ENCODE data around the gene OPN1MW3. TPM values are rescaled to one million over a fixed set of nuclear protein-coding genes. Genes with fewer than 3 reads are reported as not detected.
"Not testable (repeated sequence)": the region's sequence is repeated elsewhere in the genome, so short reads cannot be mapped to it uniquely, and the experiment has no call there.

The OPN1MW3 gene
- not detected for total RNA-seq
- polyA plus RNA-seq = not detected
- long read RNA-seq, donor 1 = 0 reads
- long read RNA-seq, donor 2 = 0 reads

GRCh38 chrX:154257282-154257681, at the start of gene OPN1MW3:
Gene OPN1MW3 (plus strand): TSS chrX:154257582. CDS start chrX:154257620, 38 bp downstream.
- H3K4me1 ChIP-seq (ENCODE audit: control insufficient read depth in 1 of 2, insufficient read depth in 2 of 2, low read length in 2 of 2); H3K9me3 ChIP-seq (ENCODE audit: control insufficient read depth, low read length); H3K36me3 ChIP-seq (ENCODE audit: control insufficient read depth in 1 of 2, insufficient read depth in 2 of 2, low read length in 1 of 2); intact Hi-C loops (cut with DNase I); ATAC-seq (ENCODE audit: low FRiP score); H3K4me3 ChIP-seq (ENCODE audit: low read length in 2 of 2); DNase-seq; H3K27ac ChIP-seq (ENCODE audit: low read depth in 1 of 2, low read length in 2 of 2); H3K27me3 ChIP-seq (ENCODE audit: control insufficient read depth in 1 of 2, insufficient read depth in 2 of 2, low read length in 1 of 2): not testable (repeated sequence)
- WGBS, 2 donors = no CpG with 5 or more reads among the region's 17 CpGs

GRCh38 chrX:154209670-154210418, 47.5 kb upstream of the OPN1MW3 start:
- H3K27ac ChIP-seq (ENCODE audit: low read depth in 1 of 2, low read length in 2 of 2); intact Hi-C loops (cut with DNase I); H3K4me3 ChIP-seq (ENCODE audit: low read length in 2 of 2); DNase-seq; H3K9me3 ChIP-seq (ENCODE audit: control insufficient read depth, low read length); H3K4me1 ChIP-seq (ENCODE audit: control insufficient read depth in 1 of 2, insufficient read depth in 2 of 2, low read length in 2 of 2); H3K36me3 ChIP-seq (ENCODE audit: control insufficient read depth in 1 of 2, insufficient read depth in 2 of 2, low read length in 1 of 2); H3K27me3 ChIP-seq (ENCODE audit: control insufficient read depth in 1 of 2, insufficient read depth in 2 of 2, low read length in 1 of 2): not testable (repeated sequence)
- ATAC-seq (ENCODE audit: low FRiP score) = peak; percentile 71
- no CpG with 5 or more reads among the region's 21 CpGs for WGBS, 2 donors

- ATAC-seq (ENCODE audit: low FRiP score); intact Hi-C loops (cut with DNase I): not testable (repeated sequence)
- WGBS, 2 donors = 79 to 85% methylated on average over 5 of the region's 9 CpGs
These were observed 46.3 kb upstream of the OPN1MW3 start for GRCh38 chrX:154211057-154211456.

GRCh38 chrX:154211499-154211898, 45.9 kb upstream of the OPN1MW3 start:
- ATAC-seq (ENCODE audit: low FRiP score); H3K9me3 ChIP-seq (ENCODE audit: control insufficient read depth, low read length); DNase-seq; H3K4me3 ChIP-seq (ENCODE audit: low read length in 2 of 2); H3K27me3 ChIP-seq (ENCODE audit: control insufficient read depth in 1 of 2, insufficient read depth in 2 of 2, low read length in 1 of 2); intact Hi-C loops (cut with DNase I); H3K36me3 ChIP-seq (ENCODE audit: control insufficient read depth in 1 of 2, insufficient read depth in 2 of 2, low read length in 1 of 2); H3K27ac ChIP-seq (ENCODE audit: low read depth in 1 of 2, low read length in 2 of 2); H3K4me1 ChIP-seq (ENCODE audit: control insufficient read depth in 1 of 2, insufficient read depth in 2 of 2, low read length in 2 of 2): not testable (repeated sequence)
- no CpG with 5 or more reads among the region's 10 CpGs for WGBS, 2 donors

More at GRCh38 chrX:154211057-154211456, 46.3 kb upstream of the OPN1MW3 start:
- not testable (repeated sequence) for H3K27me3 ChIP-seq (ENCODE audit: control insufficient read depth in 1 of 2, insufficient read depth in 2 of 2, low read length in 1 of 2); H3K9me3 ChIP-seq (ENCODE audit: control insufficient read depth, low read length); H3K36me3 ChIP-seq (ENCODE audit: control insufficient read depth in 1 of 2, insufficient read depth in 2 of 2, low read length in 1 of 2); H3K27ac ChIP-seq (ENCODE audit: low read depth in 1 of 2, low read length in 2 of 2); H3K4me1 ChIP-seq (ENCODE audit: control insufficient read depth in 1 of 2, insufficient read depth in 2 of 2, low read length in 2 of 2); H3K4me3 ChIP-seq (ENCODE audit: low read length in 2 of 2)
- peak in 1 of 2 donors; percentile 9 for DNase-seq

- ATAC-seq (ENCODE audit: low FRiP score); DNase-seq; H3K27me3 ChIP-seq (ENCODE audit: control insufficient read depth in 1 of 2, insufficient read depth in 2 of 2, low read length in 1 of 2); intact Hi-C loops (cut with DNase I); H3K4me3 ChIP-seq (ENCODE audit: low read length in 2 of 2); H3K9me3 ChIP-seq (ENCODE audit: control insufficient read depth, low read length); H3K36me3 ChIP-seq (ENCODE audit: control insufficient read depth in 1 of 2, insufficient read depth in 2 of 2, low read length in 1 of 2); H3K27ac ChIP-seq (ENCODE audit: low read depth in 1 of 2, low read length in 2 of 2); H3K4me1 ChIP-seq (ENCODE audit: control insufficient read depth in 1 of 2, insufficient read depth in 2 of 2, low read length in 2 of 2): not testable (repeated sequence)
- WGBS, 2 donors = no CpG with 5 or more reads among the region's 16 CpGs
These were observed 37.9 kb upstream of the OPN1MW3 start, which contains the start of gene OPN1MW2 for GRCh38 chrX:154219456-154219855. Gene OPN1MW2 (plus strand): TSS chrX:154219756. CDS start chrX:154219816, 60 bp downstream.

- H3K36me3 ChIP-seq (ENCODE audit: control insufficient read depth in 1 of 2, insufficient read depth in 2 of 2, low read length in 1 of 2); DNase-seq; H3K4me3 ChIP-seq (ENCODE audit: low read length in 2 of 2); H3K27me3 ChIP-seq (ENCODE audit: control insufficient read depth in 1 of 2, insufficient read depth in 2 of 2, low read length in 1 of 2); H3K27ac ChIP-seq (ENCODE audit: low read depth in 1 of 2, low read length in 2 of 2); intact Hi-C loops (cut with DNase I); H3K4me1 ChIP-seq (ENCODE audit: control insufficient read depth in 1 of 2, insufficient read depth in 2 of 2, low read length in 2 of 2); ATAC-seq (ENCODE audit: low FRiP score); H3K9me3 ChIP-seq (ENCODE audit: control insufficient read depth, low read length): not testable (repeated sequence)
- no CpG with 5 or more reads among the region's 6 CpGs for WGBS, 2 donors
These were observed 32.1 kb upstream of the OPN1MW3 start for GRCh38 chrX:154225292-154225691.

GRCh38 chrX:154226706-154227105, 30.7 kb upstream of the OPN1MW3 start:
- intact Hi-C loops (cut with DNase I); H3K27me3 ChIP-seq (ENCODE audit: control insufficient read depth in 1 of 2, insufficient read depth in 2 of 2, low read length in 1 of 2); H3K9me3 ChIP-seq (ENCODE audit: control insufficient read depth, low read length); H3K4me3 ChIP-seq (ENCODE audit: low read length in 2 of 2); DNase-seq; H3K27ac ChIP-seq (ENCODE audit: low read depth in 1 of 2, low read length in 2 of 2); H3K36me3 ChIP-seq (ENCODE audit: control insufficient read depth in 1 of 2, insufficient read depth in 2 of 2, low read length in 1 of 2); H3K4me1 ChIP-seq (ENCODE audit: control insufficient read depth in 1 of 2, insufficient read depth in 2 of 2, low read length in 2 of 2); ATAC-seq (ENCODE audit: low FRiP score): not testable (repeated sequence)
- no CpG with 5 or more reads among the region's 9 CpGs for WGBS, 2 donors

- intact Hi-C loops (cut with DNase I); H3K4me1 ChIP-seq (ENCODE audit: control insufficient read depth in 1 of 2, insufficient read depth in 2 of 2, low read length in 2 of 2); H3K27ac ChIP-seq (ENCODE audit: low read depth in 1 of 2, low read length in 2 of 2); ATAC-seq (ENCODE audit: low FRiP score); H3K9me3 ChIP-seq (ENCODE audit: control insufficient read depth, low read length); H3K4me3 ChIP-seq (ENCODE audit: low read length in 2 of 2); H3K27me3 ChIP-seq (ENCODE audit: control insufficient read depth in 1 of 2, insufficient read depth in 2 of 2, low read length in 1 of 2); H3K36me3 ChIP-seq (ENCODE audit: control insufficient read depth in 1 of 2, insufficient read depth in 2 of 2, low read length in 1 of 2); DNase-seq: not testable (repeated sequence)
- WGBS, 2 donors = no CpG with 5 or more reads among the region's 3 CpGs
These were observed 25.9 kb upstream of the OPN1MW3 start for GRCh38 chrX:154231443-154231842.

- H3K27ac ChIP-seq (ENCODE audit: low read depth in 1 of 2, low read length in 2 of 2); H3K36me3 ChIP-seq (ENCODE audit: control insufficient read depth in 1 of 2, insufficient read depth in 2 of 2, low read length in 1 of 2); H3K4me1 ChIP-seq (ENCODE audit: control insufficient read depth in 1 of 2, insufficient read depth in 2 of 2, low read length in 2 of 2); H3K9me3 ChIP-seq (ENCODE audit: control insufficient read depth, low read length); DNase-seq; H3K27me3 ChIP-seq (ENCODE audit: control insufficient read depth in 1 of 2, insufficient read depth in 2 of 2, low read length in 1 of 2); H3K4me3 ChIP-seq (ENCODE audit: low read length in 2 of 2); ATAC-seq (ENCODE audit: low FRiP score); intact Hi-C loops (cut with DNase I): not testable (repeated sequence)
- no CpG with 5 or more reads among the region's 16 CpGs for WGBS, 2 donors
These were observed 23.8 kb upstream of the OPN1MW3 start for GRCh38 chrX:154233620-154234019.

All from aorta (tissue), 5 donors.